ENCODE results near the gene ADARB1.

- no peak for TF ChIP-seq TARDBP (IDR thresholded peaks at IDR 0.05)
- no peak for TF ChIP-seq MAFF (IDR thresholded peaks at IDR 0.05; ENCODE audit: low read length)
- no peak for TF ChIP-seq MYNN (IDR thresholded peaks at IDR 0.05)
- TF ChIP-seq MYNN (CRISPR knock-in tag; IDR thresholded peaks at IDR 0.05), result no peak; the same call in 1 of the 2 replicates
- TF ChIP-seq CTCF (IDR thresholded peaks at IDR 0.05 in 2 of 3, conservative IDR thresholded peaks at IDR 0.05 in 1 of 3; ENCODE audit: insufficient read depth in 2 of 3, low read depth in 1 of 3, low read length in 3 of 3), result no peak
- no peak for TF ChIP-seq ZFP30 (CRISPR knock-in tag; IDR thresholded peaks at IDR 0.05; ENCODE audit: borderline replicate concordance)
- TF ChIP-seq L3MBTL2 (IDR thresholded peaks at IDR 0.05), result no peak
- no peak for TF ChIP-seq RAD21 (CRISPR knock-in tag; conservative IDR thresholded peaks at IDR 0.05 in 1 of 2, IDR thresholded peaks at IDR 0.05 in 1 of 2)
- no peak for TF ChIP-seq ZMIZ1 (IDR thresholded peaks at IDR 0.05; ENCODE audit: low read depth in 2 of 2, low read length in 2 of 2)
- no peak for TF ChIP-seq SP1 (CRISPR knock-in tag; IDR thresholded peaks at IDR 0.05)
- TF ChIP-seq MTA1 (IDR thresholded peaks at IDR 0.05; ENCODE audit: borderline replicate concordance), result no peak
- no peak for TF ChIP-seq NFYB (IDR thresholded peaks at IDR 0.05; ENCODE audit: extremely low read depth, insufficient read length)
Measured at GRCh38 chr21:45256021-45256911, 181.9 kb downstream of the ADARB1 start.

Measured in K562 (cell line).